Memory B cell (primary cell): Measurements from ENCODE around the gene PIGU.

Experiments
- ATAC-seq: fragments of 150-1000 bp; cut with Tn5 transposase; 2 replicates; pipeline ENCODE4 v1.10.0; 2021; ENCODE audit warnings: low read depth, mild to moderate bottlenecking, moderate library complexity
- DNase-seq, 2 donors: peaks; one replicate each; pipeline ENCODE4 v3.0.0; 2022; ENCODE audit warnings: low spot score in 2 of 2
- H3K27ac Mint-ChIP-seq: one replicate; pipeline ENCODE4 v1.8.0; 2022; ENCODE audit warnings: mild to moderate bottlenecking, moderate library complexity, mixed read lengths
- H3K27me3 Mint-ChIP-seq: one replicate; pipeline ENCODE4 v1.8.0; 2022; ENCODE audit warnings: mixed read lengths
- H3K36me3 Mint-ChIP-seq: one replicate; pipeline ENCODE4 v1.8.0; 2022; ENCODE audit warnings: mild to moderate bottlenecking, mixed read lengths
- H3K4me1 Mint-ChIP-seq: one replicate; pipeline ENCODE4 v1.8.0; 2022; ENCODE audit warnings: mixed read lengths
- H3K4me3 Mint-ChIP-seq: one replicate; pipeline ENCODE4 v1.8.0; 2022; ENCODE audit warnings: mild to moderate bottlenecking, moderate library complexity, mixed read lengths
- H3K9me3 Mint-ChIP-seq: one replicate; pipeline ENCODE4 v1.8.0; 2022; ENCODE audit warnings: mixed read lengths

PIGU gene

DNA sequence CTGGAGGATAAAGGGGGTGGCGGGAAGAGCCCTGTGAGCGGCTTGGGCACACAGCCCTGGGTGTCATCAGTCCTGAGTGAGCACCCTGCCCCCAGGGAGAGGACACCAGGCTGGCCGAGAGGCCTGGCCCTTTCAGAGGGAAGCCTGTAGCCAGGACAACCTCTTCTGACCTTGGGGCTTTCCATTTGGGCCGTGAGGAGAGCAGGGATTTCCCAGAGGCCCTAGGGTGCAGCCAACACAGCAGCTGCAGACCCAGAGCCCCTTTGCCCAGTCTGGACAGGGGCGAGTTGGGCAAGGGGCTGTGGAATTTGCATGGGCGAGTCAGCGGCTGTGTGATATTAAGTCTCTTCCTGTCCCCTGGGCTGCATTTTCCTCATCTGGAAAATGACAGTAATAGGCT is 112.1 kb downstream of the PIGU start:
- Mint-ChIP-seq H3K27ac (peak overlapping the region; percentile 45), H3K36me3 (peaks cover 2% of the 10 kb centered on the region), H3K27me3 (no peaks in the 10 kb centered on the region), H3K4me3 (no peak overlapping the region), H3K4me1 (peaks cover 10% of the 10 kb centered on the region), H3K9me3 (no peaks in the 10 kb centered on the region)
- DNase-seq (no peak), ATAC-seq (no peak)

DNA sequence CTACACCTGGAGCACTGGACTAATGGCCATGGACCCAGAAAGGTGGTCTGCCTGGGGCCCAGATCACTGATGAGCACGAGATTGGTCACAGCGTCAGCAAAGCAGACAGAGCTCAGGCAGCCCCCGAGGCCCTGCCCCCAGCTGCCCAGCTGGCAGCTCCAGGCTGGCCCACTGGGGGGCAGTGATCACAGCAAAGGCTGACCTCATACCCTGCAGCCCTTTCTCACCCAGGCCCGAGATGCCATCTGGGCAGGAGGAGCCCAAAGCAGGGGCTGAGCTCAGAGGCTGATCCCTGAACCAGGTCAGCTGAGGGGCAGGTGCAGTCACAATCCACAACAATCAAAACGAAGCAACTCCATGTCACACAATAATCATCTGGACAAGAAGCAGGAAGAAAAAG is 114.3 kb downstream of the PIGU start:
- no peaks in the 10 kb centered on the region for H3K9me3 Mint-ChIP-seq
- peaks cover 19% of the 10 kb centered on the region for H3K4me1 Mint-ChIP-seq
- no peak overlapping the region for H3K4me3 Mint-ChIP-seq
- H3K36me3 Mint-ChIP-seq = peaks cover 1% of the 10 kb centered on the region
- no peaks in the 10 kb centered on the region for H3K27me3 Mint-ChIP-seq
- ATAC-seq (no peak), DNase-seq (no peak)
- H3K27ac Mint-ChIP-seq = no peak overlapping the region

DNA sequence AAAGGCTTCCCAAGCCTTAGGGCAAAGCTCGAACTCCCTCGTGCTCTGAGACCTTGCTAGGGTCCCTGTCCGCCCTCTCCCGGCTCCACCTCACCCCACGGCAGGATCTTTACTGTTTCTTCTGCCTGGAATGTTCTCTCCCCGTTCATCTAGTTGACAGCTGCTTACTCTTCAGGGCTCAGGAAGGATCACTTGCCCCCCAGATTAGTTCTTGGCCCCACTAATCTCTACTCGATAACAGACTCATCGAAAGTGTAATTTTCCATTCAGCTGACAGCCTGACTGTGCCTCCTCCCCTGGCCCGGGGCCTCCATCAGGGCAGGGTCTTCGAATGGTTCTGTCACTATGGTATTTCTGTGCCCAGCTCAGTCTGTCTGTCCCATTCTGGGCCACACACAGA is 115.2 kb downstream of the PIGU start:
- Mint-ChIP-seq H3K27ac (peak overlapping the region; percentile 82), H3K36me3 (no peaks in the 10 kb centered on the region), H3K4me3 (no peak overlapping the region), H3K9me3 (no peaks in the 10 kb centered on the region), H3K27me3 (no peaks in the 10 kb centered on the region), H3K4me1 (peaks cover 22% of the 10 kb centered on the region)
- DNase-seq (no peak), ATAC-seq (no peak)

DNA sequence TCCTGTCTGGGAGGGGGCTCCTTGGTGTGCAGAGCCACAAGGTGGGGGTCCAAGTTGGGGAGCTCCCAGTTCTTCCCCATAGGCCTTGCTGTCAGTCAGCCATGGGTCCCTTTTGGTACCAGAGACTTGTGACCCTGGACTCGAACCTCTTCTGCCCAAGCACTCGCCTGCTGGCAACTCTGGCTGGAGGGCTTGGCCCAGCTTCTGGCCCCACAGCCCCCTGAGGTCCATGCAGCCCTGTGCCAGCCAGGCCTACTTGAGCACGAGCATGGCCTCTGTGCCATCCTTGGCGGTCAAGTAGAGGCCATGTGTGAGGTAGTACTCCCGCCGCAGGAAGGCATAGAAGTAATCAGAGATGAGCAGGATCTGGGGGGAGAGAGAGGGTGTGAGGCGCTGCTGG is 116.3 kb downstream of the PIGU start:
- DNase-seq (peak in 1 of 2 donors; percentile 24), ATAC-seq (no peak)
- no peaks in the 10 kb centered on the region for H3K36me3 Mint-ChIP-seq
- H3K9me3 Mint-ChIP-seq = no peaks in the 10 kb centered on the region
- H3K4me3 Mint-ChIP-seq = no peak overlapping the region
- peak overlapping the region; percentile 82 for H3K27ac Mint-ChIP-seq
- H3K27me3 Mint-ChIP-seq = no peaks in the 10 kb centered on the region
- peaks cover 19% of the 10 kb centered on the region for H3K4me1 Mint-ChIP-seq

DNA sequence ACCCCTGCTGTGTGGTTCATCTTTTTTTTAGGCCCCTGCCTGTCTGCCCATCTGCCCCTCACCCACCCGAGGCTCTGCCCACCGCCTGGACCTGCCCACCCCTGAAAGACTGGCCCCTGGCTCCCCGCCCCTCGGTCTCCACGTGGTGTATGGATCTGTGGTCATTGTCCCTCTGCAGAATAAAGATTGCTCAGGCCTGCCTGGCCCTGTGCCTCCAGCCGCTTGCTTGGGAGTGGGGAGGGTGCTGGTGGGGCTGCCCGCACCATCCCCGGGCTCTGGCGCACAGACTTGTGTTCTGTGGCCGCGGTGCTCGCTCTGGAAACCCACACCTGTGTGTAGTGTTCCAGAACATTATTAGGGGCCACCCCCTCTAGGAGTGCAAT is 116.8 kb downstream of the PIGU start:
- ATAC-seq = no peak
- Mint-ChIP-seq H3K9me3 (no peaks in the 10 kb centered on the region), H3K4me3 (peak overlapping the region; percentile 63)

DNA sequence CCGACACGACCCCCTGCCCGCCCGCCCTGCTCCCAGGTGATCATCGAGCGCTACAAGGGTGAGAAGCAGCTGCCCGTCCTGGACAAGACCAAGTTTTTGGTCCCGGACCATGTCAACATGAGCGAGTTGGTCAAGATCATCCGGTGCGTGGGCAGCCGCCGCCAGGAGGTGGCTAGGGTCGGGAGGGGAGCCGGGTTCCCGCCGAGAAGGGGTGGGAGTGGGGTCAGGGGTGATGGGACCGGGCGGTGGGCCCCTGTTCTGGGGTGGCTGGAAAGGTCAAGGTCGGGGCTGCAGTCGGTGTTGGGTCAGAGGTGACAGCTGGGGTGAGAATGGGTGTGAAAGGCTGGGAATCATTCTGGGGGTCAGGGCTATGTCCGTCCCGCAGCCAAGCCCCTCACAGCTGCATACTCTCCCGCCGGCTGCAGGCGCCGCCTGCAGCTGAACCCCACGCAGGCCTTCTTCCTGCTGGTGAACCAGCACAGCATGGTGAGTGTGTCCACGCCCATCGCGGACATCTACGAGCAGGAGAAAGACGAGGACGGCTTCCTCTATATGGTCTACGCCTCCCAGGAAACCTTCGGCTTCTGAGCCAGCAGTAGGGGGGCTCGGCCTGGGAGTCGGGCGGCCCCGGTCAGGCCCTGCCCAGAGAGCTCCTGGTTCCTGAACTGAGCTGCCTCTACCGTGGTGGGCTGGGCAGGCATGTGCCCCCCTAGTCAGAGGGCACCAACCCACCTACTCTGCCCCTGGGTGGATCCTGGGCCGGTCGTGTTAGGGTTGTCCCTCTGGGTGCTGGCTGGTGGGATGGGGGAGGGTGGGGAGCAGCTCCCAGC is 117.4 kb downstream of the PIGU start:
- H3K9me3 Mint-ChIP-seq = no peaks in the 10 kb centered on the region
- no peak for ATAC-seq

More for the DNA sequence above, 116.8 kb downstream of the PIGU start:
- H3K27me3 Mint-ChIP-seq = no peaks in the 10 kb centered on the region
- H3K4me1 Mint-ChIP-seq = peaks cover 17% of the 10 kb centered on the region
- DNase-seq = no peak
- no peaks in the 10 kb centered on the region for H3K36me3 Mint-ChIP-seq
- peak overlapping the region; percentile 82 for H3K27ac Mint-ChIP-seq

DNA sequence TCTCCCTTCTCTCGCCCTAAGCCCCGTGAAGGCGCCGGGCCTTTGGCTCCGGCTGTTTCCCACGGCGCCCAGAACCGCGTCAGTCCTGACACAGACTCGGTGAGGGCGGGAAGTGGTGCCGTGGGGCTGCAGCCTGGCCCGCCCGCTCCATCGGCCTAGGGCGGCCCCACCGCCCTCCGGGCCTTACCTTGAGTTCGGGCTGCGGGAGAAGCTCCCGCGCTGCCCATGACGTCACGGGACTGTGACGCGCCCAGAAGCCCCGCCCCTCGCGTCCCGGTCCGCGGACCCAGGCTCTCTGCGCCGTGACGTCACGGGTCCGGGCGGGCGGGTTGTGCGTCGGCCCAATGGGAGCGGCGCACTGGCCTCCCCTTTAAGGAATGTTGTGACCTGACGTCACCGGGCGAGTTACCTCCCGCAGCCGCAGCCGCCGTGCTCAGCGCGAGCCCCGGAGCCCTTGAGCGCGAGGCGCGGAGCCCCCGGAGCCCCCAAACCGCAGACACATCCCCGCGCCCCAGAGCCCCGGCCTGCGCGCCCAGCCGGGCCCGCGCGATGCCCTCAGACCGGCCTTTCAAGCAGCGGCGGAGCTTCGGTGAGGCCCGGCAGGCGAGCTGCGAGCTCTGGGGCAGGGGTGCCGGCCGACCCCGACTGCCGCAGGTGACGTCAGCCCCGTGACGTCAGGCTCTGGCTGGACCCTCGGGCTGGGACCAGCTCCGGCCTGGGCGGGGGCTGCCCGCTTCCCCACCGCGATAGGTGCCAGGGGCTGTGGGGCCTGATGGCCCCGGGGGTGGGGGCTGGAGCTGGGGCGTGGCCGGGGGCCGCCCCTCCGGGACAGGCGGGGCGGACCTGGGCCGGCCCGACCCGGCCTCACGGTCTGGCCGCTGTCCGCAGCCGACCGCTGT is 118.3 kb downstream of the PIGU start, which contains the start of gene MAP1LC3A:
Gene MAP1LC3A (plus strand): TSS at position 399 of the 899 bp plus-strand sequence. CDS start 151 bp downstream, at position 550.
- no peaks in the 10 kb centered on the region for H3K36me3 Mint-ChIP-seq
- H3K4me1 Mint-ChIP-seq = peaks cover 17% of the 10 kb centered on the region
- peak within 1 kb of the TSS; percentile 84 for H3K4me3 Mint-ChIP-seq
- ATAC-seq = peak; percentile 87
- no peaks in the 10 kb centered on the region for H3K27me3 Mint-ChIP-seq
- no peaks in the 10 kb centered on the region for H3K9me3 Mint-ChIP-seq
- peak; percentile 95 to 98 for DNase-seq
- peak within 1 kb of the TSS; percentile 93 for H3K27ac Mint-ChIP-seq

More for the DNA sequence above, 117.4 kb downstream of the PIGU start:
- Mint-ChIP-seq H3K4me1 (peaks cover 17% of the 10 kb centered on the region), H3K27ac (peak overlapping the region; percentile 60), H3K4me3 (peak overlapping the region; percentile 63), H3K36me3 (no peaks in the 10 kb centered on the region), H3K27me3 (no peaks in the 10 kb centered on the region)
- peak in 1 of 2 donors; percentile 15 for DNase-seq

DNA sequence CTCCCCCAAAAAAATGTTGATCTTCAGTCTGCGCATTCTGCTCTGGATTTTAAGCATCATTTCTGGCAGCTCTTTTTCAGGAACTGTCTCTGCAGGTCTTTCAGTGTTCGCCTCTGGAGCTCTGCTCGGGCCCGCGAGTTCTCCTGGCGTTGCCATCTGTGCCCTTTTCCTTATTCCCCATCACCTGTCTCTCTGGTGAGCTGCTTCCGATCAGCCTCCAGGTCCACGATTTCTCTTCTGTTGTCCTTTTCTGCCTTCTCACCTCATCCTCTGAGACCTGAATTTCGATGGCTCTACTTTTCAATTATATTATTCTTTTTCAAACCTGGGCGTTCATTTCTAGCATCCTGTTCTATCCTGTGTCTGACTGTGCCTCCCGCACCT is 119.0 kb downstream of the PIGU start:
- no peak for DNase-seq
- no peaks in the 10 kb centered on the region for H3K36me3 Mint-ChIP-seq
- peak overlapping the region; percentile 84 for H3K4me3 Mint-ChIP-seq
- H3K9me3 Mint-ChIP-seq = no peaks in the 10 kb centered on the region
- peaks cover 17% of the 10 kb centered on the region for H3K4me1 Mint-ChIP-seq
- no peak for ATAC-seq
- H3K27ac Mint-ChIP-seq = peak overlapping the region; percentile 93
- no peaks in the 10 kb centered on the region for H3K27me3 Mint-ChIP-seq

DNA sequence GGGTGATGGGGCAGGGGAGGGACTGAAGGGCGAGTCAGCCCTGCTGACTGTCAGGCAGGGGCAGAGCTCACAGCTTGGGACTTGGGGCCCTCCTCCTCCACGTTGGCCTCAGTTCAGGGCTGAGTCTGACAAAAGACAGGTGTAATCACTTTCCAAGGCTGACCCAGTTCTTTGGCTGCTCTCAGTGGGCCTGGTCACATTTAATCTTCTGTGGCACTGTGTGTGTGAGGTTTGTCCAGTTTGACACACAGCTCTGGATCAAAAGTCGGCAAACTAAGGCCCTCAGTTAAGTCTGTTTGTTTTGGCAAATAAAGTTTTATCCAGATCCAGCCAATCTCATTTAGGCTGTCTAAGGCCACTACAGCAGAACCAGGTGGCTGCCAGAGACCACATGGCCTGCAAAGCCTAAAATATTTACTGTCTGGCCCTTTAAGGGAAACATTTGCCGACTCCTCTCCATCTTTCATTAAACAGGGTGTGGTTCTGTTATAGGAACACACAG is 123.5 kb downstream of the PIGU start:
- ATAC-seq = no peak
- H3K4me1 Mint-ChIP-seq = peaks cover 15% of the 10 kb centered on the region
- H3K36me3 Mint-ChIP-seq = no peaks in the 10 kb centered on the region

DNA sequence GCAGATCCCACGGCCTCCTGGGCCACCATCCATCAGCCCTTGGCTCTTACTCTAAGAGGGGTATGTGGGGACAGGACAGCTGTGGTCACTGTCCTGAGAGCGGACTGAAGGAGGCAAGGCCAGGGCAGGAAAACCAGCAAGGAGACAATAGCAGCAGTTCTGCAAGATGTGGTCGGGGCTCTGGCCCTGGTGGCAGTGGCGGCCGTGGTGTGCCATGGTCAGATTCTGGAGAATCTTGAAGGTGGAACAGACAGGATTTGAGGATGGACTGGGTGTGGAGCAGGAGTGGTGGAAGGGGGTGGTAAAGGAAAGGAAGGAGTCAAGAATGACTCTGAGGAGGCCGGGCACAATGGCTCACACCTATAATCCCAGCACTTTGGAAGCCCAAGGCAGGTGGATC is 124.3 kb downstream of the PIGU start:
- Mint-ChIP-seq H3K4me3 (no peak overlapping the region), H3K27ac (no peak overlapping the region), H3K27me3 (no peaks in the 10 kb centered on the region), H3K9me3 (no peaks in the 10 kb centered on the region), H3K4me1 (peaks cover 9% of the 10 kb centered on the region), H3K36me3 (no peaks in the 10 kb centered on the region)
- no peak for DNase-seq
- no peak for ATAC-seq

More for the DNA sequence above, 123.5 kb downstream of the PIGU start:
- no peak overlapping the region for H3K4me3 Mint-ChIP-seq
- H3K9me3 Mint-ChIP-seq = no peaks in the 10 kb centered on the region
- no peak overlapping the region for H3K27ac Mint-ChIP-seq
- DNase-seq = no peak
- H3K27me3 Mint-ChIP-seq = no peaks in the 10 kb centered on the region

DNA sequence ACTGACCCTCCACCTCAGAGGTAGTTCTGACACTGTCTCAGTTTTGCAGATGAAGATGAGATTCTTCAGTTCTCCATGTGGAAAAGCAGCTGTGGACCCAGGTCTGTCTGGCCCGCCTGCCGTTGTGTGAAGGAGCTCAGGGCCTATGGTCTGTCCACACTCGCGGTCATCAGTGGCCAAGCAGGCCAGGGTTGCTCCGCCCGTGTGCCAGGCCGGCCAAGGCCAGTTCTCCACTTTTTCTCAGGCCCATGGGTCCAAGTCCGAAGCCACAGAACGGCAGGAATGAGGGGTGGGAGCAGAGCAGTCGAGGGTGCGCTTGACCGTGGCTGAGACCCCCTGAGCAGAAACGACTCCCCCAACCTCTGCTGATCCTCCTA is 127.0 kb downstream of the PIGU start:
- no peak for ATAC-seq
- peaks cover 2% of the 10 kb centered on the region for H3K36me3 Mint-ChIP-seq
- H3K4me1 Mint-ChIP-seq = peaks cover 6% of the 10 kb centered on the region
- H3K27me3 Mint-ChIP-seq = peaks cover 5% of the 10 kb centered on the region
- no peak overlapping the region for H3K4me3 Mint-ChIP-seq
- H3K27ac Mint-ChIP-seq = no peak overlapping the region
- no peaks in the 10 kb centered on the region for H3K9me3 Mint-ChIP-seq
- DNase-seq = no peak

DNA sequence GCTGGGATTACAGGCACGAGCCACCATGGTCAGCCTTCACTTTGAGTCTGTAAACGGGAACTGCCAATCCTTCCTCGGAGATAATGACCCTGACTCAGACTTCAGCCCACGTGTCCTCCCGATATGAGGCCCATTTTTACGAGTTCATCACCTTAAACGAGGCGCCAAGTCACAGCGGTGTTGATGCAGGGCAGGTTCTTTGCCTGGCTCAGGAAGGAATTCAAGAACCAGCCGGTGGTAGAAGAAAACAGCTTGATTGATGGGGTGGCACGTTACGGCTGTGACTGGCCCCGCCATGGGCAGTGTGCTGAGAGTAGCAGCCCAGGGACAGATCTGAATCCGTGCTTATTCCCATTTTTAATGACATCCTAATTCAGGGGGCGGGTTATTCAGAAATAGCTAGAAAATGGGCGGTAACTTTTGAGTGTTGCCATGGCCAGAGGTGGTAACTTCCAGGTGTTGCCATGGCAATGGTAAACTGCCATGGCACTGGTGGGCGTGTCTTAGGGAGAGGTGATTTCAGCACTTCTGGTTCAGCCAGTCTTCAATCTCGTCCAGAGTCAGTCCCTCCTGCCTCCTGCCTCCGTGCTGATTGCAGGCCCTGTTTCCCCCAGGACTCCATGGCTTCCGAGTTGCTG is 127.5 kb downstream of the PIGU start:
- H3K4me1 Mint-ChIP-seq = peaks cover 6% of the 10 kb centered on the region

DNA sequence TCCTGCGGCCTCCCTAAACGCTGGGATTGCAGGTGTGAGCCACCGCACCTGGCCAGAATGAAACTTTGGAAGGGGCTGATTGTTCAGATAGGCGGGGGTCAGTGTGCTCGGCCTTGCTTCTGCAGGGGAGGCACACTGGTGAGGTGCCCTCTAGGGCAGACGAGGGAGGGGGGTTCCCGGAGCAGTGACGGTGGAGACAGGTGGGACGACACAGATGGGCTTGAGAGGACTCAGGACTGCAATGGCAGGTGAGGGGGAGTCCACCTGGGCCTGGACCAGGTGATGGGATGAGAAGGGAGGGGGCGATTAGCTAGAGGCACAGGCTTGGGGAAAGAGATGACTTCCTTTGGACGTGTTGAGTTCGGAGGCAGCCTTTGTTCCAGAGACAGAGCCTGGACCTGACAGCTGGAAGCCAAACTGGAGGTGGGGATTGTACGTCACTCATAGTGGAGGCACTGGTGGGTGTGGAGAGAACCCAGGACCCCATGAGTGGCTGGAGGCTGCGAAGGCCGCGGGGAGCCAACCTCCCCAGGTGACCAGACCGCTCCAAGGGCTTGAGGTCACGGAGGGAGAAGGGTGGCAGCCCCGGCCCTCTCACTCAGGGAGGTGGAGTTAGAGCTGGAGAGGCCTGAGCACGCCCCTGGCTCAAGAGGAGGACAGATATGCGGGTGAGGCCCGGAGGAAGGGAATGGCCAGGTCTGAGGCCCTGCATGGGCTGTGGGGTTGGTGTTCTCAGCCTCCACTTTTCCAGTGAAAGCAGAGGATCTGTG is 128.9 kb downstream of the PIGU start:
- H3K27me3 Mint-ChIP-seq = peaks cover 5% of the 10 kb centered on the region
- ATAC-seq (no peak), DNase-seq (no peak)
- no peak overlapping the region for H3K4me3 Mint-ChIP-seq
- H3K27ac Mint-ChIP-seq = no peak overlapping the region
- H3K36me3 Mint-ChIP-seq = peaks cover 2% of the 10 kb centered on the region
- peaks cover 6% of the 10 kb centered on the region for H3K4me1 Mint-ChIP-seq
- no peaks in the 10 kb centered on the region for H3K9me3 Mint-ChIP-seq

More for the DNA sequence above, 127.5 kb downstream of the PIGU start:
- Mint-ChIP-seq H3K9me3 (no peaks in the 10 kb centered on the region), H3K27me3 (peaks cover 5% of the 10 kb centered on the region), H3K4me3 (no peak overlapping the region), H3K27ac (no peak overlapping the region), H3K36me3 (peaks cover 2% of the 10 kb centered on the region)
- ATAC-seq (peak; percentile 84), DNase-seq (no peak)
